NOMO-1 treated with DMSO at 0.1 percent for 48 hours (cell line): ENCODE measurements around the gene CSNK1A1L.

Experiments
- DNase-seq: peaks from one replicate; lab custom pipeline; 2025; ENCODE audit not compliant: unreplicated experiment; lab: John Stamatoyannopoulos, UW

The CSNK1A1L gene

GRCh38 chr13:37105251-37105714 lies at the start of gene CSNK1A1L:
TSS of gene CSNK1A1L (minus strand) at chr13:37105664. CDS start at chr13:37105256, 408 bp downstream.
- no peak for DNase-seq

- DNase-seq, result no peak
Observed at GRCh38 chr13:37149380-37149779, 43.9 kb upstream of the CSNK1A1L start.

GRCh38 chr13:37148501-37148900 lies 43.0 kb upstream of the CSNK1A1L start:
- no peak for DNase-seq

GRCh38 chr13:37144661-37145060 lies 39.2 kb upstream of the CSNK1A1L start:
- no peak for DNase-seq

- DNase-seq, result no peak
Observed at GRCh38 chr13:37143911-37144310, 38.4 kb upstream of the CSNK1A1L start.

- DNase-seq, result no peak
Observed at GRCh38 chr13:37142877-37143276, 37.4 kb upstream of the CSNK1A1L start.

GRCh38 chr13:37141011-37141410 lies 35.5 kb upstream of the CSNK1A1L start:
- DNase-seq, result no peak

GRCh38 chr13:37139356-37139755 lies 33.9 kb upstream of the CSNK1A1L start:
- DNase-seq, result no peak

- DNase-seq, result no peak
Observed at GRCh38 chr13:37138926-37139325, 33.5 kb upstream of the CSNK1A1L start.

GRCh38 chr13:37138169-37138568 lies 32.7 kb upstream of the CSNK1A1L start:
- DNase-seq, result no peak

GRCh38 chr13:37136633-37137032 lies 31.2 kb upstream of the CSNK1A1L start:
- DNase-seq, result no peak

GRCh38 chr13:37136187-37136586 lies 30.7 kb upstream of the CSNK1A1L start:
- DNase-seq, result no peak

GRCh38 chr13:37134411-37135041 lies 29.1 kb upstream of the CSNK1A1L start:
- DNase-seq, result no peak

GRCh38 chr13:37132211-37132610 lies 26.7 kb upstream of the CSNK1A1L start:
- no peak for DNase-seq

- no peak for DNase-seq
Observed at GRCh38 chr13:37131092-37131491, 25.6 kb upstream of the CSNK1A1L start.

GRCh38 chr13:37129866-37130265 lies 24.4 kb upstream of the CSNK1A1L start:
- DNase-seq, result no peak

- DNase-seq, result no peak
Observed at GRCh38 chr13:37127691-37128241, 22.3 kb upstream of the CSNK1A1L start.

- DNase-seq, result no peak
Observed at GRCh38 chr13:37123337-37123736, 17.9 kb upstream of the CSNK1A1L start.

GRCh38 chr13:37118016-37118415 lies 12.6 kb upstream of the CSNK1A1L start:
- DNase-seq, result no peak

GRCh38 chr13:37114250-37114649 lies 8.8 kb upstream of the CSNK1A1L start:
- DNase-seq, result no peak

- no peak for DNase-seq
Observed at GRCh38 chr13:37113534-37113933, 8.1 kb upstream of the CSNK1A1L start.

- DNase-seq, result peak; percentile 5
Observed at GRCh38 chr13:37109051-37109678, 3.7 kb upstream of the CSNK1A1L start.
